ENCODE data around the gene EXOC3L1. TPM values are rescaled to one million over a fixed set of nuclear protein-coding genes. Genes with fewer than 3 reads are reported as not detected.

The EXOC3L1 gene
- total RNA-seq, 1 experiment from 2014 or later = not detected

GRCh38 chr16:67162506-67163163, 27.3 kb downstream of the EXOC3L1 start:
- H3K27me3 ChIP-seq (ENCODE audit: insufficient read depth, low read depth) = no peaks in the 10 kb centered on the region
- peaks cover 17% of the 10 kb centered on the region; the same call in 1 of the 2 replicates for H3F3A ChIP-seq (ENCODE audit: insufficient read depth, low read depth)
- no peak overlapping the region for H3K4me2 ChIP-seq
- no peak overlapping the region for H3K4me3 ChIP-seq
- TF ChIP-seq CTCF (conservative IDR thresholded peaks at IDR 0.05) (no peak), EZH2 (IDR thresholded peaks at IDR 0.05; ENCODE audit: low read depth) (no peak)
- H3K36me3 ChIP-seq (ENCODE audit: low read depth) = no peaks in the 10 kb centered on the region
- H3K4me1 ChIP-seq (replicated peaks; ENCODE audit: insufficient read depth) = peaks cover 9% of the 10 kb centered on the region
- no peak overlapping the region for H3K27ac ChIP-seq
- intact Hi-C loops (cut with micrococcal nuclease; ENCODE audit: unreplicated experiment) = no loop called here
- DNase-seq = no peak
- BruUV-seq (replicated peaks) = no TSS peak
- ChIA-PET CTCF (no interaction called here), POLR2A (ENCODE audit: unreplicated experiment) (no interaction called here)
- H3K79me2 ChIP-seq (ENCODE audit: low read depth) = peaks cover 9% of the 10 kb centered on the region
- no peaks in the 10 kb centered on the region for H3K9me2 ChIP-seq (ENCODE audit: insufficient read depth)
- H4K20me1 ChIP-seq (ENCODE audit: insufficient read depth) = no peaks in the 10 kb centered on the region
- no peaks in the 10 kb centered on the region for H3K9me3 ChIP-seq (ENCODE audit: insufficient read depth, low read depth)
- no peak overlapping the region for H2AFZ ChIP-seq

GRCh38 chr16:67161595-67162058, 28.3 kb downstream of the EXOC3L1 start:
- peak overlapping the region; percentile 74 for H3K4me2 ChIP-seq
- peaks cover 21% of the 10 kb centered on the region; the same call in 1 of the 2 replicates for H3F3A ChIP-seq (ENCODE audit: insufficient read depth, low read depth)
- H2AFZ ChIP-seq = no peak overlapping the region
- no peaks in the 10 kb centered on the region for H3K36me3 ChIP-seq (ENCODE audit: low read depth)
- TF ChIP-seq EZH2 (IDR thresholded peaks at IDR 0.05; ENCODE audit: low read depth) (no peak), CTCF (conservative IDR thresholded peaks at IDR 0.05) (no peak)
- POLR2A ChIA-PET (ENCODE audit: unreplicated experiment) = no interaction called here
- CTCF ChIA-PET = no interaction called here
- H3K4me3 ChIP-seq = peak overlapping the region; percentile 66; the same call in 1 of the 2 replicates
- no peaks in the 10 kb centered on the region for H3K9me2 ChIP-seq (ENCODE audit: insufficient read depth)
- peaks cover 9% of the 10 kb centered on the region for H3K4me1 ChIP-seq (replicated peaks; ENCODE audit: insufficient read depth)
- H3K79me2 ChIP-seq (ENCODE audit: low read depth) = peaks cover 9% of the 10 kb centered on the region
- no peaks in the 10 kb centered on the region for H3K9me3 ChIP-seq (ENCODE audit: insufficient read depth, low read depth)
- no TSS peak for BruUV-seq (replicated peaks)
- no peaks in the 10 kb centered on the region for H4K20me1 ChIP-seq (ENCODE audit: insufficient read depth)
- no peaks in the 10 kb centered on the region for H3K27me3 ChIP-seq (ENCODE audit: insufficient read depth, low read depth)
- intact Hi-C loops (cut with micrococcal nuclease; ENCODE audit: unreplicated experiment) = loop anchor here (1.0 kb wide), 1 partner anchor 12 kb away; no protein-coding TSS in a partner anchor
- no peak overlapping the region for H3K27ac ChIP-seq
- no peak for DNase-seq

- Histone ChIP-seq H3K9me2 (ENCODE audit: insufficient read depth) (no peaks in the 10 kb centered on the region), H3K27me3 (ENCODE audit: insufficient read depth, low read depth) (no peaks in the 10 kb centered on the region), H3K79me2 (ENCODE audit: low read depth) (peaks cover 9% of the 10 kb centered on the region), H4K20me1 (ENCODE audit: insufficient read depth) (0 out of 2 replicates have a peak, but pooled peaks cover 2% of the 10 kb centered on the region), H3K4me2 (peak overlapping the region; percentile 74), H3F3A (ENCODE audit: insufficient read depth, low read depth) (peaks cover 21% of the 10 kb centered on the region; the same call in 1 of the 2 replicates), H3K36me3 (ENCODE audit: low read depth) (no peaks in the 10 kb centered on the region), H3K4me3 (peak overlapping the region; percentile 66), H3K9me3 (ENCODE audit: insufficient read depth, low read depth) (no peaks in the 10 kb centered on the region), H3K27ac (peak overlapping the region; percentile 60), H3K4me1 (replicated peaks; ENCODE audit: insufficient read depth) (peaks cover 9% of the 10 kb centered on the region), H2AFZ (peak overlapping the region; percentile 89)
- intact Hi-C loops (cut with micrococcal nuclease; ENCODE audit: unreplicated experiment) = loop anchor here (5.0 kb wide), 1 partner anchor 47 kb away; no protein-coding TSS in a partner anchor
- BruUV-seq (replicated peaks) = TSS peak; percentile 50
- POLR2A ChIA-PET (ENCODE audit: unreplicated experiment) = interaction anchor here (0.7 to 1.1 kb wide), 4 partner anchors 12 to 133 kb away, joined by 3 to 8 read pairs (median 4); no protein-coding TSS in a partner anchor
- peak; percentile 54 to 81 for DNase-seq
- CTCF ChIA-PET = interaction anchor here (0.6 to 0.7 kb wide), 2 partner anchors 12 to 88 kb away, joined by 3 to 5 read pairs; partner anchors contain the start of genes FHOD1 and NOL3
- TF ChIP-seq CTCF (conservative IDR thresholded peaks at IDR 0.05) (no peak), EZH2 (IDR thresholded peaks at IDR 0.05; ENCODE audit: low read depth) (no peak)
Measured at GRCh38 chr16:67158637-67159600, 31.0 kb downstream of the EXOC3L1 start.

Measured in PC-9 (cell line).